ENCODE measurements around the gene DDX42. TPM values are rescaled to one million over a fixed set of nuclear protein-coding genes. Genes with fewer than 3 reads are reported as not detected.
"Not testable (repeated sequence)": the region's sequence is repeated elsewhere in the genome, so short reads cannot be mapped to it uniquely, and the experiment has no call there.

Gene DDX42
- total and polyA plus RNA-seq, 2 of the 13 experiments (the other 11 are each of a cell fraction or from before 2014, with no cell fraction given) = 87.2 to 92.9 TPM

DNA sequence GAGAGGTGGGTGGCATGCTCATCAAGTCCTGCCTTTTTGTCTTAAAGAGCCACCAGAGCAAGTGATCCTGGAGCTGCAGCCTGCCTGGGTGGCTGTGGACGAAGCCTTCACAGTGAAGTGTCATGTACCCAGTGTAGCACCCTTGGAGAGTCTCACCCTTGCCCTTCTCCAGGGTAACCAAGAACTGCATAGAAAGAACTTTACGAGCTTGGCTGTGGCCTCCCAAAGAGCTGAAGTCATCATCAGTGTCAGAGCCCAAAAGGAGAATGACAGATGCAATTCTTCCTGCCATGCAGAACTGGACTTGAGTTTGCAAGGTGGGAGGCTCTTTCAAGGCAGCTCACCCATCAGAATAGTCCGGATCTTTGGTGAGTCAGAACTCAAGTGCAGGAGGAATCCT lies 85.3 kb downstream of the DDX42 start (continued):
- TF ChIP-seq, protein P1, sequence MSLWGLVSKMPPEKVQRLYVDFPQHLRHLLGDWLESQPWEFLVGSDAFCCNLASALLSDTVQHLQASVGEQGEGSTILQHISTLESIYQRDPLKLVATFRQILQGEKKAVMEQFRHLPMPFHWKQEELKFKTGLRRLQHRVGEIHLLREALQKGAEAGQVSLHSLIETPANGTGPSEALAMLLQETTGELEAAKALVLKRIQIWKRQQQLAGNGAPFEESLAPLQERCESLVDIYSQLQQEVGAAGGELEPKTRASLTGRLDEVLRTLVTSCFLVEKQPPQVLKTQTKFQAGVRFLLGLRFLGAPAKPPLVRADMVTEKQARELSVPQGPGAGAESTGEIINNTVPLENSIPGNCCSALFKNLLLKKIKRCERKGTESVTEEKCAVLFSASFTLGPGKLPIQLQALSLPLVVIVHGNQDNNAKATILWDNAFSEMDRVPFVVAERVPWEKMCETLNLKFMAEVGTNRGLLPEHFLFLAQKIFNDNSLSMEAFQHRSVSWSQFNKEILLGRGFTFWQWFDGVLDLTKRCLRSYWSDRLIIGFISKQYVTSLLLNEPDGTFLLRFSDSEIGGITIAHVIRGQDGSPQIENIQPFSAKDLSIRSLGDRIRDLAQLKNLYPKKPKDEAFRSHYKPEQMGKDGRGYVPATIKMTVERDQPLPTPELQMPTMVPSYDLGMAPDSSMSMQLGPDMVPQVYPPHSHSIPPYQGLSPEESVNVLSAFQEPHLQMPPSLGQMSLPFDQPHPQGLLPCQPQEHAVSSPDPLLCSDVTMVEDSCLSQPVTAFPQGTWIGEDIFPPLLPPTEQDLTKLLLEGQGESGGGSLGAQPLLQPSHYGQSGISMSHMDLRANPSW (CRISPR knock-in tag; IDR thresholded peaks at IDR 0.05; ENCODE audit: borderline replicate concordance) = no peak
- TF ChIP-seq ZNF547 (CRISPR knock-in tag; IDR thresholded peaks at IDR 0.05) = no peak
- TF ChIP-seq, protein P2, sequence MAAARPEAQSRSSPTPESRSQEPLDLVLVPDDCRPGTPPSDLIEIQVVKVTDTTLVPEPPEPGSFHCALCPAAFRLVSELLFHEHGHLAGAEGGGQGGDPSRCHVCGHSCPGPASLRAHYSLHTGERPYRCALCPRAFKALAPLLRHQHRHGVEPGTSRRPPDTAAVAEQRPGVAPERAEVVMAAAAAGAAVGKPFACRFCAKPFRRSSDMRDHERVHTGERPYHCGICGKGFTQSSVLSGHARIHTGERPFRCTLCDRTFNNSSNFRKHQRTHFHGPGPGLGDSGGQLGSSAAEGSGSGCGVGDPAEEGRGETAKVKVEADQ (CRISPR knock-in tag; IDR thresholded peaks at IDR 0.05; ENCODE audit: borderline replicate concordance) = no peak
- TF ChIP-seq GATAD1 (CRISPR knock-in tag; IDR thresholded peaks at IDR 0.05) = no peak
- TF ChIP-seq ZNF207 (IDR thresholded peaks at IDR 0.05; ENCODE audit: borderline replicate concordance) = no peak
- no peak for TF ChIP-seq RFX1 (IDR thresholded peaks at IDR 0.05)

GRCh38 chr17:63866625-63867024 lies 92.7 kb downstream of the DDX42 start:
- H3K4me3 ChIP-seq (replicated peaks in 1 of 3; ENCODE audit: insufficient read depth in 1 of 3, low read depth in 2 of 3, low read length in 3 of 3); H3K36me3 ChIP-seq (replicated peaks in 1 of 2; ENCODE audit: control insufficient read depth in 1 of 2, insufficient read depth in 2 of 2, low read length in 2 of 2); H3K4me1 ChIP-seq (ENCODE audit: insufficient read depth, low read length); H3K9me3 ChIP-seq (ENCODE audit: low read length); H3K9ac ChIP-seq (ENCODE audit: insufficient read depth, low read depth, low read length); POLR2A ChIA-PET; H4K20me1 ChIP-seq (ENCODE audit: insufficient read depth, low read length); H3K27ac ChIP-seq (ENCODE audit: extremely low read length, insufficient read depth, low read length); in situ Hi-C loops (cut with HindIII; ENCODE audit: extremely low pct_ligation_motif_present, low pct_unique_long_range_greater_than_20kb); H3K79me2 ChIP-seq (ENCODE audit: insufficient read depth, low read length); H3K4me2 ChIP-seq (ENCODE audit: low read depth, low read length); BruUV-seq (replicated peaks); H2AFZ ChIP-seq (ENCODE audit: low read length): not testable (repeated sequence)
- DNase-seq (ENCODE audit: low spot score) (peak; percentile 33), FAIRE-seq (peak; percentile 39), ATAC-seq (peak; percentile 95)
- intact Hi-C loops (cut with micrococcal nuclease; ENCODE audit: unreplicated experiment) = loop anchor here (10.0 kb wide), 1 partner anchor 442 kb away; no protein-coding TSS in a partner anchor
- CTCF ChIA-PET (ENCODE audit: low intra/inter-chr PET ratio, low total read pairs) = interaction anchor here (1.7 kb wide), 1 partner anchor 15 kb away, joined by 4 read pairs; the partner anchor contains the start of gene GH2
- TF ChIP-seq SMC3 (IDR thresholded peaks at IDR 0.05; ENCODE audit: low read length) (peak; percentile 8; the same call in 1 of the 2 replicates), STAG1 (CRISPR knock-in tag; IDR thresholded peaks at IDR 0.05) (peak; percentile 25; the same call in 1 of the 2 replicates), CTCF (CRISPR knock-in tag; IDR thresholded peaks at IDR 0.05) (peak; percentile 49)
- WGBS (ENCODE audit: low lambda C conversion rate) = 31% methylated on average over 6 of the region's 7 CpGs
- H3K27me3 ChIP-seq (ENCODE audit: control insufficient read depth in 1 of 2, insufficient read depth in 2 of 2, low read length in 2 of 2) = peaks cover 1 to 24% of the 10 kb centered on the region in 2 experiments; a peak in 2 of 5 replicates
